ENCODE results near the gene MRGPRE. TPM values are rescaled to one million over a fixed set of nuclear protein-coding genes. Genes with fewer than 3 reads are reported as not detected.

MRGPRE gene
- total RNA-seq, 1 experiment from 2014 or later = not detected

- DNase-seq (ENCODE audit: low spot score) (no peak), ATAC-seq (no peak)
- Mint-ChIP-seq H3K4me3 (no peak overlapping the region), H3K9me3 (peaks cover 4% of the 10 kb centered on the region), H3K4me1 (peaks cover 39% of the 10 kb centered on the region), H3K27ac (no peak overlapping the region), H3K27me3 (ENCODE audit: low read depth) (peaks cover 10% of the 10 kb centered on the region), H3K36me3 (peaks cover 4% of the 10 kb centered on the region; the same call in 1 of the 2 replicates)
- POLR2A ChIA-PET = no interaction called here
- TF ChIP-seq KAT7 (CRISPR knock-in tag; IDR thresholded peaks at IDR 0.05; ENCODE audit: borderline replicate concordance) = no peak
- TF ChIP-seq GTF2I (CRISPR knock-in tag; conservative IDR thresholded peaks at IDR 0.05) = no peak
- no peak for TF ChIP-seq SP1 (CRISPR knock-in tag; conservative IDR thresholded peaks at IDR 0.05)
- no peak for TF ChIP-seq IRF2 (CRISPR knock-in tag; IDR thresholded peaks at IDR 0.05; ENCODE audit: borderline replicate concordance, low read depth)
- TF ChIP-seq GABPB1 (CRISPR knock-in tag; IDR thresholded peaks at IDR 0.05) = no peak
- no peak for TF ChIP-seq JAZF1 (CRISPR knock-in tag; IDR thresholded peaks at IDR 0.05)
- TF ChIP-seq USF2 (CRISPR knock-in tag; IDR thresholded peaks at IDR 0.05) = no peak
- no peak for TF ChIP-seq ZNF263 (CRISPR knock-in tag; IDR thresholded peaks at IDR 0.05; ENCODE audit: low read depth)
- TF ChIP-seq SOX15 (CRISPR knock-in tag; IDR thresholded peaks at IDR 0.05) = no peak
- no peak for TF ChIP-seq ATF1 (CRISPR knock-in tag; IDR thresholded peaks at IDR 0.05)
- TF ChIP-seq ZNF317 (CRISPR knock-in tag; IDR thresholded peaks at IDR 0.05; ENCODE audit: borderline replicate concordance, low read depth) = no peak
- no peak for TF ChIP-seq OVOL2 (CRISPR knock-in tag; IDR thresholded peaks at IDR 0.05; ENCODE audit: borderline replicate concordance)
- no peak for TF ChIP-seq ZNF671 (CRISPR knock-in tag; IDR thresholded peaks at IDR 0.05)
- TF ChIP-seq NFATC4 (CRISPR knock-in tag; IDR thresholded peaks at IDR 0.05) = no peak
- TF ChIP-seq HMGXB4 (CRISPR knock-in tag; IDR thresholded peaks at IDR 0.05) = no peak
- no peak for TF ChIP-seq FOXP4 (CRISPR knock-in tag; IDR thresholded peaks at IDR 0.05)
- TF ChIP-seq MYBL2 (CRISPR knock-in tag; IDR thresholded peaks at IDR 0.05) = no peak
- TF ChIP-seq ERG (CRISPR knock-in tag; IDR thresholded peaks at IDR 0.05) = no peak
- CTCF ChIA-PET = interaction anchor here (1.0 to 1.1 kb wide), 2 partner anchors 17 to 31 kb away, joined by 3 read pairs; no protein-coding TSS in a partner anchor
These were observed 39.5 kb downstream of the MRGPRE start for GRCh38 chr11:3192511-3193372.

- peaks cover 4% of the 10 kb centered on the region; the same call in 1 of the 2 replicates for H3K36me3 Mint-ChIP-seq
- ATAC-seq (no peak), DNase-seq (ENCODE audit: low spot score) (no peak)
- peaks cover 43% of the 10 kb centered on the region for H3K4me1 Mint-ChIP-seq
- ChIA-PET CTCF (no interaction called here), POLR2A (no interaction called here)
- TF ChIP-seq AR (CRISPR knock-in tag; IDR thresholded peaks at IDR 0.05) (no peak), JAZF1 (CRISPR knock-in tag; IDR thresholded peaks at IDR 0.05) (no peak), IRF2 (CRISPR knock-in tag; IDR thresholded peaks at IDR 0.05; ENCODE audit: borderline replicate concordance, low read depth) (no peak), CREM (CRISPR knock-in tag; IDR thresholded peaks at IDR 0.05) (no peak)
- no peak overlapping the region for H3K4me3 Mint-ChIP-seq
- no peak overlapping the region for H3K27ac Mint-ChIP-seq
- H3K27me3 Mint-ChIP-seq (ENCODE audit: low read depth) = peaks cover 10% of the 10 kb centered on the region
- H3K9me3 Mint-ChIP-seq = peaks cover 4% of the 10 kb centered on the region
These were observed 40.5 kb downstream of the MRGPRE start for GRCh38 chr11:3191586-3192324.

All from WTC11 (cell line).